ENCODE results near the gene FDX1.

FDX1 gene

GRCh38 chr11:110445437-110445836 lies 15.7 kb downstream of the FDX1 start:
- in situ Hi-C loops (cut with HindIII; ENCODE audit: low sequenced_read_pairs): no loop called here
- no peak overlapping the region for H3K4me3 ChIP-seq (ENCODE audit: low read depth, low read length)
- no peak for DNase-seq (ENCODE audit: low read depth)
- TF ChIP-seq, protein P1, sequence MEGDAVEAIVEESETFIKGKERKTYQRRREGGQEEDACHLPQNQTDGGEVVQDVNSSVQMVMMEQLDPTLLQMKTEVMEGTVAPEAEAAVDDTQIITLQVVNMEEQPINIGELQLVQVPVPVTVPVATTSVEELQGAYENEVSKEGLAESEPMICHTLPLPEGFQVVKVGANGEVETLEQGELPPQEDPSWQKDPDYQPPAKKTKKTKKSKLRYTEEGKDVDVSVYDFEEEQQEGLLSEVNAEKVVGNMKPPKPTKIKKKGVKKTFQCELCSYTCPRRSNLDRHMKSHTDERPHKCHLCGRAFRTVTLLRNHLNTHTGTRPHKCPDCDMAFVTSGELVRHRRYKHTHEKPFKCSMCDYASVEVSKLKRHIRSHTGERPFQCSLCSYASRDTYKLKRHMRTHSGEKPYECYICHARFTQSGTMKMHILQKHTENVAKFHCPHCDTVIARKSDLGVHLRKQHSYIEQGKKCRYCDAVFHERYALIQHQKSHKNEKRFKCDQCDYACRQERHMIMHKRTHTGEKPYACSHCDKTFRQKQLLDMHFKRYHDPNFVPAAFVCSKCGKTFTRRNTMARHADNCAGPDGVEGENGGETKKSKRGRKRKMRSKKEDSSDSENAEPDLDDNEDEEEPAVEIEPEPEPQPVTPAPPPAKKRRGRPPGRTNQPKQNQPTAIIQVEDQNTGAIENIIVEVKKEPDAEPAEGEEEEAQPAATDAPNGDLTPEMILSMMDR (IDR thresholded peaks at IDR 0.05; ENCODE audit: low read depth, low read length, missing control alignments): no peak

- H3K4me3 ChIP-seq (ENCODE audit: low read depth, low read length): no peak overlapping the region
- in situ Hi-C loops (cut with HindIII; ENCODE audit: low sequenced_read_pairs): no loop called here
- TF ChIP-seq, protein P1 (IDR thresholded peaks at IDR 0.05; ENCODE audit: low read depth, low read length, missing control alignments): no peak
- DNase-seq (ENCODE audit: low read depth): no peak
Observed at GRCh38 chr11:110446061-110446460, 16.3 kb downstream of the FDX1 start.

GRCh38 chr11:110446594-110446993 lies 16.8 kb downstream of the FDX1 start:
- no peak overlapping the region for H3K4me3 ChIP-seq (ENCODE audit: low read depth, low read length)
- DNase-seq (ENCODE audit: low read depth): no peak
- TF ChIP-seq, protein P1 (IDR thresholded peaks at IDR 0.05; ENCODE audit: low read depth, low read length, missing control alignments): no peak
- in situ Hi-C loops (cut with HindIII; ENCODE audit: low sequenced_read_pairs): no loop called here

GRCh38 chr11:110447343-110447742 lies 17.6 kb downstream of the FDX1 start:
- DNase-seq (ENCODE audit: low read depth): no peak
- H3K4me3 ChIP-seq (ENCODE audit: low read depth, low read length): no peak overlapping the region
- in situ Hi-C loops (cut with HindIII; ENCODE audit: low sequenced_read_pairs): no loop called here
- TF ChIP-seq, protein P1 (IDR thresholded peaks at IDR 0.05; ENCODE audit: low read depth, low read length, missing control alignments): no peak

DNA sequence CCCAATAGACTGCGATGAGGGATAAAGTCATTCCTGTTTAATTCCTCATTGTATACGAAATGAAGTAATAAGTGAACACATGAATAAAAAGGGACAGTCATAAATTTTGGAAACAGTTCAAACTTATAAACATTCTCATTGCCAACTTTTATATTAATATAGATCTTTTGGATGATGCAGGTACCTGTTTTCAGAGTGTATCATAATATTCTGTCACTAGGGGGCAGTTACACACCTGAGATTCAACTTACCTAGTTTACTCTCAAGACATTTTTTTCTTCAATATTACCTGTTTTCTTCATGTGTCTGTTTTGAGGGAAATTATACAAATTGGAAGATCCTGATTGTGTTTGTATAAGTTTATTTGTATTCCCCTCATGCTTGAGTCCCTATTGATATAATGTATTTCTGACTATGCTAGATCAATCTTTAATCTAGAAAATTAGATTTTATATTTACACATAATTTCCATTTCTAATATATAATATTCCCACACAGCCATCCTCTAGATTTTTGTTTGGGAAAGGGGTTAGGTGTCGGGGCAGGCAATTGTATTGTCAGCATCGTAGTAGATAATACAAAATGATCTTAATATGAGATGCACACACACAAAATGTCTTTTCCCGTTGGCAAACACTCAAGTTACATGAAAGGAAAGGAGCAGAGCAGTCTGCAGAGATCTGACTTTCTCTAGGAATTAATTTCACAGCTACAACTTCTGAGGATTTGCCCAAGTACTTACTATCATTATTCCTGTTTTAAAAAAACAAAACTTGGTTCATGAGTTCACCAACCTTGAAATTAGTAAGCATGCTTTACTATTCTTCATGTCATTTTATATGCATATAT lies 18.4 kb downstream of the FDX1 start:
- DNase-seq (ENCODE audit: low read depth): no peak
- in situ Hi-C loops (cut with HindIII; ENCODE audit: low sequenced_read_pairs): no loop called here
- TF ChIP-seq, protein P1 (IDR thresholded peaks at IDR 0.05; ENCODE audit: low read depth, low read length, missing control alignments): peak; percentile 9
- H3K4me3 ChIP-seq (ENCODE audit: low read depth, low read length): no peak overlapping the region

DNA sequence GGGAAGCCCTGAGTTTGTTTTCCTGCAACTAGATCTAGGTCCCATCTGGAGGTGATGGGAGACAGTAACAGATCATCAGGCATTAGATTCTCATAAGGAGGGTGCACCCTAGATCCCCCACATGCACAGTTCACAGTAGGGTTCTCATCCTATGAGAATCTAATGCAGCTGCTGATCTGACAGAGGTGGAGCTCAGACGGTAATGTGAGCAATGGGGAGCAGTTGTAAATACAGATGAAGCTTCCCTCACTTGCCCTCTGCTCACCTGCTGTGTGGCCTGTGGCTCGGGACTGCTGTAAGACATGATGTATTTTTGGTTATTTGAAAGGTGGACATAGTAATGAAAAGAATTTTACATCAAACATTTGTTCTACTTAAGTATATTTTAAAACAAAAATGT lies 20.5 kb downstream of the FDX1 start:
- in situ Hi-C loops (cut with HindIII; ENCODE audit: low sequenced_read_pairs): no loop called here
- TF ChIP-seq, protein P1 (IDR thresholded peaks at IDR 0.05; ENCODE audit: low read depth, low read length, missing control alignments): no peak
- no peak for DNase-seq (ENCODE audit: low read depth)
- H3K4me3 ChIP-seq (ENCODE audit: low read depth, low read length): no peak overlapping the region

All from astrocyte of the cerebellum (primary cell).